Inferior parietal cortex (tissue), 1 donor: Measurements from ENCODE around the gene ACADM.
"Not testable (repeated sequence)": the region's sequence is repeated elsewhere in the genome, so short reads cannot be mapped to it uniquely, and the experiment has no call there.

ENCODE experiments used
- DNase-seq: peaks from one replicate; pipeline ENCODE4 v3.0.0-alpha.2; 2016; ENCODE audit errors: extremely low spot score

Gene ACADM

GRCh38 chr1:75795703-75796193, 71.2 kb downstream of the ACADM start:
- DNase-seq: no peak

GRCh38 chr1:75796376-75797272, 72.1 kb downstream of the ACADM start, which contains the start of gene MSH4:
Gene MSH4, plus strand, starts transcription at chr1:75796882. Its CDS starts 104 bp downstream, at chr1:75796986.
- no peak for DNase-seq

- DNase-seq: no peak
Measured at GRCh38 chr1:75797273-75797588, 72.7 kb downstream of the ACADM start.

- no peak for DNase-seq
Measured at GRCh38 chr1:75797606-75798216, 73.2 kb downstream of the ACADM start.

GRCh38 chr1:75801480-75801879, 77.0 kb downstream of the ACADM start:
- DNase-seq: not testable (repeated sequence)

- DNase-seq: no peak
Measured at GRCh38 chr1:75808921-75809320, 84.4 kb downstream of the ACADM start.

GRCh38 chr1:75810113-75810512, 85.6 kb downstream of the ACADM start:
- DNase-seq: not testable (repeated sequence)

GRCh38 chr1:75811211-75811981, 86.9 kb downstream of the ACADM start:
- DNase-seq: no peak

GRCh38 chr1:75812065-75812464, 87.6 kb downstream of the ACADM start:
- no peak for DNase-seq
